CD4-positive, alpha-beta T cell (primary cell): ENCODE results near the gene NFIA. TPM values are rescaled to one million over a fixed set of nuclear protein-coding genes. Genes with fewer than 3 reads are reported as not detected.

Experiments used
- ATAC-seq: fragments of 200-7000 bp; cut with Tn5 transposase; one replicate; pipeline ENCODE4 v1.10.0; 2022; ENCODE audit warnings: mild to moderate bottlenecking; ENCODE audit not compliant: poor library complexity
- CTCF ChIA-PET: fragments of 350-600 bp; sonication (Branson Sonifier 250); formaldehyde crosslinking; loops from one replicate; lab custom pipeline; 2021; ENCODE audit warnings: antibody characterized with exemption, inconsistent platforms; lab: Charles Lee
- POLR2A ChIA-PET: fragments of 350-600 bp; sonication (Branson Sonifier 250); formaldehyde crosslinking; loops from one replicate; lab custom pipeline; 2021; ENCODE audit warnings: antibody characterized with exemption, inconsistent platforms; lab: Charles Lee
- DNase-seq, 14 experiments: peaks; one replicate each; pipeline ENCODE4 v3.0.0-alpha.2; 2013 to 2020; ENCODE audit warnings: mixed read lengths in 2 of 14
- H3K27ac ChIP-seq, 2 donors: one replicate each; pipeline versions ENCODE4 v1.5.1 to v1.7.0; 2013; ENCODE audit warnings: low read length in 2 of 2, low read depth in 1 of 2, mild to moderate bottlenecking in 1 of 2
- H3K27me3 ChIP-seq, 2 experiments: 1 replicate in 1 of 2; 2 replicates in 1 of 2; pipeline versions ENCODE4 v1.6.1 to v1.7.0; 2013; ENCODE audit warnings: low read length in 2 of 2, control low read depth in 1 of 2, mild to moderate bottlenecking in 1 of 2, moderate library complexity in 1 of 2; ENCODE audit not compliant: insufficient read depth in 2 of 2, control insufficient read depth in 1 of 2
- H3K36me3 ChIP-seq: one replicate; pipeline ENCODE4 v1.6.1; 2013; ENCODE audit warnings: low read length, control low read depth; ENCODE audit not compliant: insufficient read depth
- H3K4me1 ChIP-seq: one replicate; pipeline ENCODE4 v1.6.1; 2013; ENCODE audit warnings: low read length, control low read depth; ENCODE audit not compliant: insufficient read depth
- H3K4me3 ChIP-seq: one replicate; pipeline ENCODE4 v1.5.1; 2013; ENCODE audit warnings: mild to moderate bottlenecking, low read length, moderate library complexity
- H3K9me3 ChIP-seq, 2 experiments: 1 replicate in 1 of 2; 2 replicates in 1 of 2; pipeline versions ENCODE4 v1.6.1 to v1.7.0; 2013; ENCODE audit warnings: low read length in 2 of 2, mild to moderate bottlenecking in 2 of 2, control low read depth in 1 of 2, moderate library complexity in 1 of 2; ENCODE audit not compliant: control insufficient read depth in 1 of 2, insufficient read depth in 1 of 2
- H3K27ac Mint-ChIP-seq: one replicate; pipeline ENCODE4 v1.8.0; 2020; ENCODE audit warnings: mixed read lengths
- H3K27me3 Mint-ChIP-seq: one replicate; pipeline ENCODE4 v1.8.0; 2021; ENCODE audit warnings: mixed read lengths
- H3K36me3 Mint-ChIP-seq: one replicate; pipeline ENCODE4 v1.8.0; 2021; ENCODE audit warnings: low read depth, mixed read lengths
- H3K4me1 Mint-ChIP-seq: one replicate; pipeline ENCODE4 v1.8.0; 2021; ENCODE audit warnings: low read depth, mixed read lengths
- H3K4me3 Mint-ChIP-seq: one replicate; pipeline ENCODE4 v1.8.0; 2020; ENCODE audit warnings: mild to moderate bottlenecking, mixed read lengths
- H3K9me3 Mint-ChIP-seq: one replicate; pipeline ENCODE4 v1.8.0; 2020; ENCODE audit warnings: mixed read lengths
- CTCF ChIP-seq: fragments of 200-600 bp; IDR thresholded peaks from one replicate; pipeline ENCODE4 v1.8.0; 2022; ENCODE audit warnings: antibody characterized with exemption, mild to moderate bottlenecking
- intact Hi-C, 2 experiments: fragments of 100-400 bp; cut with DNase I in 1 of 2; cut with micrococcal nuclease in 1 of 2; formaldehyde crosslinking; loops; one replicate each; pipeline versions ENCODE4 v1.15.1 to v1.9.0; 2023 to 2025; cut with DNase I, micrococcal nuclease
- total RNA-seq, 174 experiments: library from RNA in 2 of 174; stranded (reverse) in 2 of 174; gene quantifications; one replicate each; pipeline ENCODE4 v1.2.3 and lab custom pipeline; 2021 to 2026

NFIA gene
- total RNA-seq, 2 experiments from 2014 or later: 4.8 to 5.9 TPM

- Histone ChIP-seq H3K27me3 (no peaks in the 10 kb centered on the region), H3K4me3 (no peak overlapping the region), H3K36me3 (no peaks in the 10 kb centered on the region), H3K9me3 (no peaks in the 10 kb centered on the region), H3K4me1 (no peaks in the 10 kb centered on the region), H3K27ac (no peak overlapping the region)
- H3K4me3 Mint-ChIP-seq: no peak overlapping the region
- H3K4me1 Mint-ChIP-seq: peaks cover 17% of the 10 kb centered on the region
- TF ChIP-seq CTCF: no peak
- H3K27ac Mint-ChIP-seq: no peak overlapping the region
- ChIA-PET POLR2A (no interaction called here), CTCF (no interaction called here)
- intact Hi-C loops: no loop called here
- no peaks in the 10 kb centered on the region for H3K27me3 Mint-ChIP-seq
- ATAC-seq (no peak), DNase-seq (no peak)
- H3K36me3 Mint-ChIP-seq: no peaks in the 10 kb centered on the region
- no peaks in the 10 kb centered on the region for H3K9me3 Mint-ChIP-seq
These were observed 191.5 kb downstream of the NFIA start for GRCh38 chr1:61273861-61274260.

- peaks cover 11% of the 10 kb centered on the region for H3K4me1 Mint-ChIP-seq
- no peak overlapping the region for H3K27ac Mint-ChIP-seq
- H3K27me3 Mint-ChIP-seq: no peaks in the 10 kb centered on the region
- H3K9me3 Mint-ChIP-seq: no peaks in the 10 kb centered on the region
- Histone ChIP-seq H3K27me3 (no peaks in the 10 kb centered on the region), H3K4me3 (no peak overlapping the region), H3K27ac (no peak overlapping the region), H3K36me3 (no peaks in the 10 kb centered on the region), H3K9me3 (no peaks in the 10 kb centered on the region), H3K4me1 (no peaks in the 10 kb centered on the region)
- H3K4me3 Mint-ChIP-seq: no peak overlapping the region
- no peak for TF ChIP-seq CTCF
- intact Hi-C loops: no loop called here
- CTCF ChIA-PET: no interaction called here
- POLR2A ChIA-PET: no interaction called here
- ATAC-seq: no peak
- H3K36me3 Mint-ChIP-seq: no peaks in the 10 kb centered on the region
- DNase-seq: no peak
These were observed 192.6 kb downstream of the NFIA start for GRCh38 chr1:61274939-61275338.

- H3K27ac Mint-ChIP-seq: no peak overlapping the region
- Histone ChIP-seq H3K27me3 (no peaks in the 10 kb centered on the region), H3K4me1 (no peaks in the 10 kb centered on the region), H3K36me3 (no peaks in the 10 kb centered on the region), H3K27ac (no peak overlapping the region), H3K9me3 (no peaks in the 10 kb centered on the region), H3K4me3 (no peak overlapping the region)
- no peaks in the 10 kb centered on the region for H3K36me3 Mint-ChIP-seq
- ChIA-PET POLR2A (no interaction called here), CTCF (no interaction called here)
- no peak overlapping the region for H3K4me3 Mint-ChIP-seq
- ATAC-seq (no peak), DNase-seq (no peak)
- no peak for TF ChIP-seq CTCF
- no peaks in the 10 kb centered on the region for H3K9me3 Mint-ChIP-seq
- no peaks in the 10 kb centered on the region for H3K4me1 Mint-ChIP-seq
- intact Hi-C loops: no loop called here
- no peaks in the 10 kb centered on the region for H3K27me3 Mint-ChIP-seq
These were observed 193.9 kb downstream of the NFIA start for GRCh38 chr1:61276246-61276645.
